Right lobe of liver (tissue), 4 donors: Measurements from ENCODE around the gene AGPS.

Source experiments
- POLR2A ChIP-seq: fragments of 450-650 bp; IDR thresholded peaks from one replicate; pipeline ENCODE4 v1.6.1; 2017; ENCODE audit warnings: antibody characterized with exemption, mild to moderate bottlenecking
- TF ChIP-seq, protein P1 (sequence below), 4 donors: fragments of 200-600 bp in 3 of 4; fragments of 450-650 bp in 1 of 4; IDR thresholded peaks; one replicate each; pipeline versions ENCODE4 v1.5.1 to v1.8.0; 2016 to 2022; ENCODE audit warnings: antibody characterized with exemption in 4 of 4, mild to moderate bottlenecking in 2 of 4
- donor health status: DM: no; HTN: no; CAD: no.
- donor health status: DM: no; HTN: no; CAD: no.
- donor health status: DM: no; HTN: yes; CAD: no.

DNA sequence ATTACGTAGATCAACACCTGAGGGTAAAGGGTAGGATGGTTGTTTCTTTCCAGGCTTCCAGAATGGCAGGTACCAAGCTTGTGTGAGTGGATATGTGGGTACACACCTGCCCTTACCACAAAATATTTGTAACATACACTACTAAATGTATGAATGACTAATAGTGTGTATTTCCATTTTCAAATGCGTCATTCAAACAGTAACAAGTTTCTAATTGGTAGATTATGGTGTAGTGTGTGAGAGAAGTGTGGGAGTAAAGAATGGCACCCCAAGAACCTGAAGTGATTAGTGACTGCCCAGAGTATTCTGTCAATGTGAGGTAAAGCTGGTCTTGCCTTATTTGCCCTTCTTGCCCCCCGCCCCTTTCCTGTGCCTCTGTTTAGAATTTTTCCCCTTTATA is 21.1 kb downstream of the AGPS start:
- TF ChIP-seq, protein P1, sequence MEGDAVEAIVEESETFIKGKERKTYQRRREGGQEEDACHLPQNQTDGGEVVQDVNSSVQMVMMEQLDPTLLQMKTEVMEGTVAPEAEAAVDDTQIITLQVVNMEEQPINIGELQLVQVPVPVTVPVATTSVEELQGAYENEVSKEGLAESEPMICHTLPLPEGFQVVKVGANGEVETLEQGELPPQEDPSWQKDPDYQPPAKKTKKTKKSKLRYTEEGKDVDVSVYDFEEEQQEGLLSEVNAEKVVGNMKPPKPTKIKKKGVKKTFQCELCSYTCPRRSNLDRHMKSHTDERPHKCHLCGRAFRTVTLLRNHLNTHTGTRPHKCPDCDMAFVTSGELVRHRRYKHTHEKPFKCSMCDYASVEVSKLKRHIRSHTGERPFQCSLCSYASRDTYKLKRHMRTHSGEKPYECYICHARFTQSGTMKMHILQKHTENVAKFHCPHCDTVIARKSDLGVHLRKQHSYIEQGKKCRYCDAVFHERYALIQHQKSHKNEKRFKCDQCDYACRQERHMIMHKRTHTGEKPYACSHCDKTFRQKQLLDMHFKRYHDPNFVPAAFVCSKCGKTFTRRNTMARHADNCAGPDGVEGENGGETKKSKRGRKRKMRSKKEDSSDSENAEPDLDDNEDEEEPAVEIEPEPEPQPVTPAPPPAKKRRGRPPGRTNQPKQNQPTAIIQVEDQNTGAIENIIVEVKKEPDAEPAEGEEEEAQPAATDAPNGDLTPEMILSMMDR (IDR thresholded peaks at IDR 0.05): no peak
- TF ChIP-seq POLR2A: no peak
